A549 (cell line): ENCODE data around the gene BAIAP2L1.

ENCODE experiments used
- CTCF ChIP-seq: fragments of >200 bp; sonication (Bioruptor Twin); formaldehyde crosslinking; IDR thresholded peaks from 3 replicates; pipeline ENCODE4 v1.5.1; 2016
- EP300 ChIP-seq, 2 experiments: fragments of >200 bp; sonication (Bioruptor Twin); formaldehyde crosslinking; IDR thresholded peaks; 2 replicates in 1 of 2; 3 replicates in 1 of 2; pipeline ENCODE4 v1.6.1; 2016 to 2017
- MAX ChIP-seq: IDR thresholded peaks from 2 replicates; pipeline ENCODE4 v1.6.1; 2012
- POLR2AphosphoS2 ChIP-seq: conservative IDR thresholded peaks from 2 replicates; pipeline ENCODE4 v1.6.1; 2012; ENCODE audit warnings: low read length, improper control_type of control experiment, inconsistent platforms

GRCh38 chr7:98296833-98297232 is 104.1 kb downstream of the BAIAP2L1 start:
- TF ChIP-seq CTCF (no peak), POLR2AphosphoS2 (no peak), EP300 (IDR thresholded peaks at IDR 0.05) (no peak), MAX (no peak)
